SK-N-SH treated with all-trans-retinoic acid at 6 μM for 48 hours (cell line): ENCODE data around the gene TFIP11.

Experiments used
- BACH2 ChIP-seq: fragments of 250-450 bp; sonication (Bioruptor Pico); IDR thresholded peaks from 2 replicates; pipeline ENCODE4 v1.9.0; 2021; ENCODE audit warnings: mild to moderate bottlenecking, borderline replicate concordance
- PATZ1 ChIP-seq: fragments of 250-450 bp; sonication (Bioruptor Pico); IDR thresholded peaks from 2 replicates; pipeline ENCODE4 v1.8.0; 2020; ENCODE audit warnings: mild to moderate bottlenecking, moderate library complexity, borderline replicate concordance
- SNAI2 ChIP-seq: fragments of 250-450 bp; sonication (Bioruptor Pico); IDR thresholded peaks from 2 replicates; pipeline ENCODE4 v1.5.0; 2020; ENCODE audit warnings: mild to moderate bottlenecking, moderate library complexity

GRCh38 chr22:26545385-26545784, 33.1 kb upstream of the TFIP11 start:
- TF ChIP-seq BACH2 (no peak), PATZ1 (CRISPR knock-in tag) (no peak), SNAI2 (no peak)
